ENCODE measurements around the gene IFITM5. TPM values are rescaled to one million over a fixed set of nuclear protein-coding genes. Genes with fewer than 3 reads are reported as not detected.
"Not testable (repeated sequence)": the region's sequence is repeated elsewhere in the genome, so short reads cannot be mapped to it uniquely, and the experiment has no call there.

The IFITM5 gene
- total RNA-seq, 2 donors from 2014 or later: not detected

- no peak for DNase-seq (ENCODE audit: low spot score)
- H3K4me1 ChIP-seq (replicated peaks): peaks cover 16% of the 10 kb centered on the region
- intact Hi-C loops (cut with DNase I): no loop called here
- no peaks in the 10 kb centered on the region for H3K36me3 ChIP-seq
- 62% methylated on average over 14 of the region's 14 CpGs for WGBS
- H3K27me3 ChIP-seq (replicated peaks; ENCODE audit: insufficient read depth): no peaks in the 10 kb centered on the region
- TF ChIP-seq, protein P1, sequence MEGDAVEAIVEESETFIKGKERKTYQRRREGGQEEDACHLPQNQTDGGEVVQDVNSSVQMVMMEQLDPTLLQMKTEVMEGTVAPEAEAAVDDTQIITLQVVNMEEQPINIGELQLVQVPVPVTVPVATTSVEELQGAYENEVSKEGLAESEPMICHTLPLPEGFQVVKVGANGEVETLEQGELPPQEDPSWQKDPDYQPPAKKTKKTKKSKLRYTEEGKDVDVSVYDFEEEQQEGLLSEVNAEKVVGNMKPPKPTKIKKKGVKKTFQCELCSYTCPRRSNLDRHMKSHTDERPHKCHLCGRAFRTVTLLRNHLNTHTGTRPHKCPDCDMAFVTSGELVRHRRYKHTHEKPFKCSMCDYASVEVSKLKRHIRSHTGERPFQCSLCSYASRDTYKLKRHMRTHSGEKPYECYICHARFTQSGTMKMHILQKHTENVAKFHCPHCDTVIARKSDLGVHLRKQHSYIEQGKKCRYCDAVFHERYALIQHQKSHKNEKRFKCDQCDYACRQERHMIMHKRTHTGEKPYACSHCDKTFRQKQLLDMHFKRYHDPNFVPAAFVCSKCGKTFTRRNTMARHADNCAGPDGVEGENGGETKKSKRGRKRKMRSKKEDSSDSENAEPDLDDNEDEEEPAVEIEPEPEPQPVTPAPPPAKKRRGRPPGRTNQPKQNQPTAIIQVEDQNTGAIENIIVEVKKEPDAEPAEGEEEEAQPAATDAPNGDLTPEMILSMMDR (IDR thresholded peaks at IDR 0.05): no peak
- TF ChIP-seq POLR2A (IDR thresholded peaks at IDR 0.05) (no peak), POLR2AphosphoS5 (IDR thresholded peaks at IDR 0.05) (no peak)
- no peaks in the 10 kb centered on the region for H3K9me3 ChIP-seq
- H3K27ac ChIP-seq: peak overlapping the region; percentile 84 to 86
- no peak overlapping the region for H3K4me3 ChIP-seq
Observed at GRCh38 chr11:312092-312816, 12.9 kb upstream of the IFITM5 start.

DNA sequence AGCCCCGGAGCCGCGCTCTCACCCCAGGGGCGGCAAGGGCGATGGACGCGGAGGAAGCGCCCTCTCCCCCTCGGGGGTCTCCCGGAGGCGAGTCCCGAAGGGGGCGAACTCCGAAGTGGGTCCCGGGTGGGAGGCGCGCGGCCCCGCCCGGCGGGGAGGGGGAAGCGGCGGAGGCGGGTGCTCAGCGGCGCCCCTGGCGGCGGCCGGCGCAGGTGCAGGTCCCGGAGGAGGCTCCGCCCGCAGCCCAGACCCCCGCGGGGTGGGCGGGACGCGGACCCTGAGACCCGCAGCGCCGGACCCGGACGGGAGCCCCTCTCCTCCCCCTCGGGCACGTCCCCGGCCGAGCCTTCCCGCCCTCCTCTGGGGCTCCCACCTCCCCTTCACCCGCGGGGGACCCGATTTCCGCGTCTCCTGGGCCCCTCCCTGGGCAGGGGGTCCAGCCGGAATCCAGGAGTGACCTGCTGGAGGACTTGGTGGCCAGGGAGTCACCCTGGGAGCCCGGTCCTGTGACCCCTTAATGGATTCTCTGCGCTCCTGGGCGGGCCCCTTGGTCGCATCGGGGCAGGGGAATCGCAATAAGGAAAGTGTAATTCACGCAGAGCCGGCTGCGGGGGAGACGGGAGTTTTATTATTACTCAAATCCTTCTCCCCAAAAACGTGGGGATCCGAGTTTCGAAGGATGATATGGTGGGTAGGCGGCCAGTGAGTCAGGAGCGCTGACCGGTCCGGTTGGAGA is 11.9 kb upstream of the IFITM5 start:
- Histone ChIP-seq H3K4me1 (replicated peaks) (peaks cover 16% of the 10 kb centered on the region), H3K4me3 (peak overlapping the region in 1 of 2 donors; percentile 21), H3K27ac (peak overlapping the region in 1 of 2 donors; percentile 58)
- intact Hi-C loops (cut with DNase I); H3K27me3 ChIP-seq (replicated peaks; ENCODE audit: insufficient read depth); H3K36me3 ChIP-seq; DNase-seq (ENCODE audit: low spot score); H3K9me3 ChIP-seq: not testable (repeated sequence)
- WGBS: 29% methylated on average over 10 of the region's 71 CpGs

- Histone ChIP-seq H3K27ac (peak overlapping the region; percentile 73 to 81), H3K4me3 (peak overlapping the region; percentile 14 to 22), H3K4me1 (replicated peaks) (peaks cover 16% of the 10 kb centered on the region)
- not testable (repeated sequence) for H3K27me3 ChIP-seq (replicated peaks; ENCODE audit: insufficient read depth); H3K9me3 ChIP-seq; H3K36me3 ChIP-seq; DNase-seq (ENCODE audit: low spot score)
- intact Hi-C loops (cut with DNase I): loop anchor here (5.0 kb wide), 2 partner anchors 47 to 142 kb away; partner anchors contain the start of gene PTDSS2
- TF ChIP-seq, protein P1 (IDR thresholded peaks at IDR 0.05): peak in 1 of 4 experiments; percentile 17
- 12% methylated on average over 5 of the region's 18 CpGs for WGBS
Observed at GRCh38 chr11:309979-310572, 10.8 kb upstream of the IFITM5 start.

DNA sequence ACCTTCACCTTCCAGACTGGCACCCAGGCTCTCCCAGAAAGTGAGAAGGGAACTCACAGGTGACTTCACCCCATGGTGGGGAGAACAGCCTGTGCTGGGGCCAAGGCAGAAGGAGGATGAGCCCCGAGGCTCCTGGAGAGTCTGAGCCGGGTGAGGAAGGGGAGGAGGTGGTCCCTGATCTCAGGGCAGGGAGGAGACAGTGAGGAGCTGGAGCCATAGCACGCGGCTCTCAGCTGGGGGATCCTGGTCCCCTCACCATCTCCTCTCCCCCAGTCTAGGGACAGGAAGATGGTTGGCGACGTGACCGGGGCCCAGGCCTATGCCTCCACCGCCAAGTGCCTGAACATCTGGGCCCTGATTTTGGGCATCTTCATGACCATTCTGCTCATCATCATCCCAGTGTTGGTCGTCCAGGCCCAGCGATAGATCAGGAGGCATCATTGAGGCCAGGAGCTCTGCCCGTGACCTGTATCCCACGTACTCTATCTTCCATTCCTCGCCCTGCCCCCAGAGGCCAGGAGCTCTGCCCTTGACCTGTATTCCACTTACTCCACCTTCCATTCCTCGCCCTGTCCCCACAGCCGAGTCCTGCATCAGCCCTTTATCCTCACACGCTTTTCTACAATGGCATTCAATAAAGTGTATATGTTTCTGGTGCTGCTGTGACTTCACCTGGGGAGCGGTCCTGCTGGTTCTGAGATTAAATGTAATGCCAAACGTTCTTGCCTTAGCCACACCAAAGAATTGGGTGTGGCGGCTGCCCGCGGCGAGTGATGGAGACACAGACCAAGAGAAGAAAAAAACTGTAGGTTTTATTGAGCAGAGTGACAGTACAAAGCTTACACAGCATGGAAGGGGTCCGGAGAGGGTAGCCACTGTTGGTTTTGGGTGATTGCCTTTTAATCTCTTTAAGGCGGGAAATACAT is 9.7 kb upstream of the IFITM5 start:
- Histone ChIP-seq H3K4me3 (peak overlapping the region; percentile 17 to 23), H3K27ac (peak overlapping the region; percentile 73 to 81), H3K4me1 (replicated peaks) (peaks cover 16% of the 10 kb centered on the region)
- DNase-seq (ENCODE audit: low spot score); H3K27me3 ChIP-seq (replicated peaks; ENCODE audit: insufficient read depth); H3K36me3 ChIP-seq; H3K9me3 ChIP-seq: not testable (repeated sequence)
- intact Hi-C loops (cut with DNase I): loop anchor here (5.0 kb wide), 2 partner anchors 48 to 143 kb away; partner anchors contain the start of gene PTDSS2
- peak; percentile 17 for TF ChIP-seq POLR2A (IDR thresholded peaks at IDR 0.05)
- 60% methylated on average over 24 of the region's 24 CpGs for WGBS

- 43% methylated on average over 27 of the region's 28 CpGs for WGBS
- TF ChIP-seq, protein P1 (IDR thresholded peaks at IDR 0.05): peak in 1 of 4 experiments; percentile 10
- TF ChIP-seq POLR2AphosphoS5 (IDR thresholded peaks at IDR 0.05): peak; percentile 64
- intact Hi-C loops (cut with DNase I): loop anchor here (5.0 kb wide), 2 partner anchors 49 to 144 kb away; partner anchors contain the start of gene PTDSS2
Observed at GRCh38 chr11:307766-308708, 8.7 kb upstream of the IFITM5 start, which contains the start of gene IFITM2. Gene IFITM2, plus strand, starts transcription at chr11:307816. Its CDS starts 377 bp downstream, at chr11:308193.

More at GRCh38 chr11:307766-308708, 8.7 kb upstream of the IFITM5 start, which contains the start of gene IFITM2:
- H3K27me3 ChIP-seq (replicated peaks; ENCODE audit: insufficient read depth); H3K36me3 ChIP-seq; H3K9me3 ChIP-seq; DNase-seq (ENCODE audit: low spot score): not testable (repeated sequence)
- peak within 1 kb of the TSS; percentile 23 to 29 for H3K4me3 ChIP-seq
- peaks cover 11% of the 10 kb centered on the region for H3K4me1 ChIP-seq (replicated peaks)
- peak within 1 kb of the TSS; percentile 73 to 81 for H3K27ac ChIP-seq

Measured in prostate gland (tissue), 2 donors.